ENCODE measurements around the gene MIEF1. TPM values are rescaled to one million over a fixed set of nuclear protein-coding genes. Genes with fewer than 3 reads are reported as not detected.

MIEF1 gene
- total RNA-seq, 2 experiments from 2014 or later = 19.8 to 20.4 TPM

GRCh38 chr22:39476664-39477063 is 25.4 kb upstream of the MIEF1 start:
- DNase-seq (no peak), ATAC-seq (ENCODE audit: poor library complexity) (no peak)
- Histone ChIP-seq H3K27me3 (ENCODE audit: control insufficient read depth in 1 of 2, insufficient read depth in 2 of 2, low read length in 2 of 2) (no peaks in the 10 kb centered on the region), H3K4me1 (ENCODE audit: insufficient read depth, low read length) (peaks cover 12% of the 10 kb centered on the region), H3K9me3 (ENCODE audit: control insufficient read depth in 1 of 2, insufficient read depth in 1 of 2, low read length in 2 of 2) (no peaks in the 10 kb centered on the region), H3K4me3 (ENCODE audit: low read length) (no peak overlapping the region), H3K36me3 (ENCODE audit: insufficient read depth, low read length) (no peaks in the 10 kb centered on the region), H3K27ac (ENCODE audit: low read depth in 1 of 2, low read length in 2 of 2) (no peak overlapping the region)
- H3K36me3 Mint-ChIP-seq (ENCODE audit: low read depth) = no peaks in the 10 kb centered on the region
- ChIA-PET CTCF (no interaction called here), POLR2A (no interaction called here)
- TF ChIP-seq, protein P1, sequence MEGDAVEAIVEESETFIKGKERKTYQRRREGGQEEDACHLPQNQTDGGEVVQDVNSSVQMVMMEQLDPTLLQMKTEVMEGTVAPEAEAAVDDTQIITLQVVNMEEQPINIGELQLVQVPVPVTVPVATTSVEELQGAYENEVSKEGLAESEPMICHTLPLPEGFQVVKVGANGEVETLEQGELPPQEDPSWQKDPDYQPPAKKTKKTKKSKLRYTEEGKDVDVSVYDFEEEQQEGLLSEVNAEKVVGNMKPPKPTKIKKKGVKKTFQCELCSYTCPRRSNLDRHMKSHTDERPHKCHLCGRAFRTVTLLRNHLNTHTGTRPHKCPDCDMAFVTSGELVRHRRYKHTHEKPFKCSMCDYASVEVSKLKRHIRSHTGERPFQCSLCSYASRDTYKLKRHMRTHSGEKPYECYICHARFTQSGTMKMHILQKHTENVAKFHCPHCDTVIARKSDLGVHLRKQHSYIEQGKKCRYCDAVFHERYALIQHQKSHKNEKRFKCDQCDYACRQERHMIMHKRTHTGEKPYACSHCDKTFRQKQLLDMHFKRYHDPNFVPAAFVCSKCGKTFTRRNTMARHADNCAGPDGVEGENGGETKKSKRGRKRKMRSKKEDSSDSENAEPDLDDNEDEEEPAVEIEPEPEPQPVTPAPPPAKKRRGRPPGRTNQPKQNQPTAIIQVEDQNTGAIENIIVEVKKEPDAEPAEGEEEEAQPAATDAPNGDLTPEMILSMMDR (IDR thresholded peaks at IDR 0.05) = no peak
- peaks cover 13% of the 10 kb centered on the region for H3K4me1 Mint-ChIP-seq (ENCODE audit: low read depth)
- no peaks in the 10 kb centered on the region for H3K9me3 Mint-ChIP-seq
- no peaks in the 10 kb centered on the region for H3K27me3 Mint-ChIP-seq
- intact Hi-C loops (cut with DNase I, micrococcal nuclease) = no loop called here
- H3K4me3 Mint-ChIP-seq = no peak overlapping the region
- no peak overlapping the region for H3K27ac Mint-ChIP-seq

DNA sequence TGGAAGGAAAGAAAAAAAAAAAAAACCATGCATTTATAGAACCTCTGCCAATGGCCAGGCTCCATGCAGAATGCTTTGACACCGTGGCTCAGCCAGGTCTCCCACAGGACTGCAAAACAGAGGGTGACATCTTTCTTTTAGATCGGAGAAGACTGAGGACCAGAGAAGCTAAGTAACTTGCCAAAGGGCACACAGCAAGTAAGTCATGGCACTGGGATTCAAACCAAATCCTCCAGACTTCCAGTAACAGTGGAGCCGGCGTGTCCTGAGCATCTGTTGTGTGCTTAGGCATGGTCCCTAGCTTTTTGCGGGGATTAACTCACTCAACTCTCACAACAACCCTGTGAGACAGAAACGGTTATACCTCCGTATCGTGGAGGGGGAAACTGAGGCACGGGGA is 24.5 kb upstream of the MIEF1 start:
- ATAC-seq (ENCODE audit: poor library complexity) = no peak
- no peaks in the 10 kb centered on the region for H3K36me3 ChIP-seq (ENCODE audit: insufficient read depth, low read length)
- DNase-seq = no peak
- no peak overlapping the region for H3K27ac ChIP-seq (ENCODE audit: low read depth in 1 of 2, low read length in 2 of 2)
- H3K4me1 ChIP-seq (ENCODE audit: insufficient read depth, low read length) = peaks cover 3% of the 10 kb centered on the region
- H3K9me3 Mint-ChIP-seq = no peaks in the 10 kb centered on the region
- intact Hi-C loops (cut with DNase I, micrococcal nuclease) = no loop called here
- no peak overlapping the region for H3K4me3 ChIP-seq (ENCODE audit: low read length)
- no peak overlapping the region for H3K4me3 Mint-ChIP-seq
- no peaks in the 10 kb centered on the region for H3K27me3 Mint-ChIP-seq
- H3K27me3 ChIP-seq (ENCODE audit: control insufficient read depth in 1 of 2, insufficient read depth in 2 of 2, low read length in 2 of 2) = no peaks in the 10 kb centered on the region
- no peak overlapping the region for H3K27ac Mint-ChIP-seq
- POLR2A ChIA-PET = no interaction called here
- no peaks in the 10 kb centered on the region for H3K9me3 ChIP-seq (ENCODE audit: control insufficient read depth in 1 of 2, insufficient read depth in 1 of 2, low read length in 2 of 2)
- peaks cover 4% of the 10 kb centered on the region for H3K4me1 Mint-ChIP-seq (ENCODE audit: low read depth)
- CTCF ChIA-PET = no interaction called here
- TF ChIP-seq, protein P1 (IDR thresholded peaks at IDR 0.05) = no peak
- H3K36me3 Mint-ChIP-seq (ENCODE audit: low read depth) = no peaks in the 10 kb centered on the region

- no peaks in the 10 kb centered on the region for H3K9me3 Mint-ChIP-seq
- no peaks in the 10 kb centered on the region for H3K36me3 Mint-ChIP-seq (ENCODE audit: low read depth)
- H3K4me1 Mint-ChIP-seq (ENCODE audit: low read depth) = no peaks in the 10 kb centered on the region
- Histone ChIP-seq H3K9me3 (ENCODE audit: control insufficient read depth in 1 of 2, insufficient read depth in 1 of 2, low read length in 2 of 2) (no peaks in the 10 kb centered on the region), H3K27me3 (ENCODE audit: control insufficient read depth in 1 of 2, insufficient read depth in 2 of 2, low read length in 2 of 2) (no peaks in the 10 kb centered on the region), H3K4me3 (ENCODE audit: low read length) (no peak overlapping the region), H3K27ac (ENCODE audit: low read depth in 1 of 2, low read length in 2 of 2) (no peak overlapping the region), H3K36me3 (ENCODE audit: insufficient read depth, low read length) (no peaks in the 10 kb centered on the region), H3K4me1 (ENCODE audit: insufficient read depth, low read length) (no peaks in the 10 kb centered on the region)
- ATAC-seq (ENCODE audit: poor library complexity) (no peak), DNase-seq (peak in 1 of 14 experiments; percentile 33)
- H3K27ac Mint-ChIP-seq = no peak overlapping the region
- H3K27me3 Mint-ChIP-seq = no peaks in the 10 kb centered on the region
- CTCF ChIA-PET = no interaction called here
- TF ChIP-seq, protein P1 (IDR thresholded peaks at IDR 0.05) = no peak
- no peak overlapping the region for H3K4me3 Mint-ChIP-seq
- POLR2A ChIA-PET = no interaction called here
- intact Hi-C loops (cut with DNase I, micrococcal nuclease) = no loop called here
Observed at GRCh38 chr22:39478441-39478850, 23.6 kb upstream of the MIEF1 start.
